ENCODE results near the gene EXT2.

DNA sequence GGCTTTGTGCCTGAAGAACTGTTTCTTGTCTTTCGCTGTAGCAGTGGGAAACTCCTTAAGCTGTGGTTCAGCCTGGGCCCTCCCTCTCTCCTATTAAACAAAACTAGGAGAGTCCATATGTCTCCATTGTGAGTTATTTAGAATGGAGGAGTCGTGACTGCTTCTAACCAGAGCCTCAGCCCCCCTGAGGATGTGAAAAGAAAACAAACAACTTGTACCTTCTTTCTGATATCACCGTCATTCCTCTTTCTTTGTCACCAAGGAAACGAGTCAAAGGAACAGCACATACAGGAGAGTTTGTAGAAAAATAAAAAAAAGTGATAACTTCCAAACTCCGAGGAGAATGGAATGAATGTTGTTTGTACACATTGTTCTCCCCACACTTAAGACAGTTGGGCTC, 11.6 kb upstream of the EXT2 start:
- TF ChIP-seq, protein P1, sequence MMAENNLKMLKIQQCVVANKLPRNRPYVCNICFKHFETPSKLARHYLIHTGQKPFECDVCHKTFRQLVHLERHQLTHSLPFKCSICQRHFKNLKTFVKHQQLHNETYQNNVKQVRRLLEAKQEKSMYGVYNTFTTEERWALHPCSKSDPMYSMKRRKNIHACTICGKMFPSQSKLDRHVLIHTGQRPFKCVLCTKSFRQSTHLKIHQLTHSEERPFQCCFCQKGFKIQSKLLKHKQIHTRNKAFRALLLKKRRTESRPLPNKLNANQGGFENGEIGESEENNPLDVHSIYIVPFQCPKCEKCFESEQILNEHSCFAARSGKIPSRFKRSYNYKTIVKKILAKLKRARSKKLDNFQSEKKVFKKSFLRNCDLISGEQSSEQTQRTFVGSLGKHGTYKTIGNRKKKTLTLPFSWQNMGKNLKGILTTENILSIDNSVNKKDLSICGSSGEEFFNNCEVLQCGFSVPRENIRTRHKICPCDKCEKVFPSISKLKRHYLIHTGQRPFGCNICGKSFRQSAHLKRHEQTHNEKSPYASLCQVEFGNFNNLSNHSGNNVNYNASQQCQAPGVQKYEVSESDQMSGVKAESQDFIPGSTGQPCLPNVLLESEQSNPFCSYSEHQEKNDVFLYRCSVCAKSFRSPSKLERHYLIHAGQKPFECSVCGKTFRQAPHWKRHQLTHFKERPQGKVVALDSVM (CRISPR knock-in tag; IDR thresholded peaks at IDR 0.05): no peak
- TF ChIP-seq SMAD1 (CRISPR knock-in tag; IDR thresholded peaks at IDR 0.05; ENCODE audit: borderline replicate concordance, low read depth): no peak
- TF ChIP-seq, protein P2, sequence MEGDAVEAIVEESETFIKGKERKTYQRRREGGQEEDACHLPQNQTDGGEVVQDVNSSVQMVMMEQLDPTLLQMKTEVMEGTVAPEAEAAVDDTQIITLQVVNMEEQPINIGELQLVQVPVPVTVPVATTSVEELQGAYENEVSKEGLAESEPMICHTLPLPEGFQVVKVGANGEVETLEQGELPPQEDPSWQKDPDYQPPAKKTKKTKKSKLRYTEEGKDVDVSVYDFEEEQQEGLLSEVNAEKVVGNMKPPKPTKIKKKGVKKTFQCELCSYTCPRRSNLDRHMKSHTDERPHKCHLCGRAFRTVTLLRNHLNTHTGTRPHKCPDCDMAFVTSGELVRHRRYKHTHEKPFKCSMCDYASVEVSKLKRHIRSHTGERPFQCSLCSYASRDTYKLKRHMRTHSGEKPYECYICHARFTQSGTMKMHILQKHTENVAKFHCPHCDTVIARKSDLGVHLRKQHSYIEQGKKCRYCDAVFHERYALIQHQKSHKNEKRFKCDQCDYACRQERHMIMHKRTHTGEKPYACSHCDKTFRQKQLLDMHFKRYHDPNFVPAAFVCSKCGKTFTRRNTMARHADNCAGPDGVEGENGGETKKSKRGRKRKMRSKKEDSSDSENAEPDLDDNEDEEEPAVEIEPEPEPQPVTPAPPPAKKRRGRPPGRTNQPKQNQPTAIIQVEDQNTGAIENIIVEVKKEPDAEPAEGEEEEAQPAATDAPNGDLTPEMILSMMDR (CRISPR knock-in tag; IDR thresholded peaks at IDR 0.05): no peak
- TF ChIP-seq TCF12 (IDR thresholded peaks at IDR 0.05): no peak
- TF ChIP-seq TCF12 (CRISPR knock-in tag; IDR thresholded peaks at IDR 0.05): no peak
- no peak for TF ChIP-seq HDAC6 (IDR thresholded peaks at IDR 0.05; ENCODE audit: low read depth, low read length)
- no peak for TF ChIP-seq NR1H2 (CRISPR knock-in tag; IDR thresholded peaks at IDR 0.05; ENCODE audit: borderline replicate concordance, low read depth)
- TF ChIP-seq, protein P3, sequence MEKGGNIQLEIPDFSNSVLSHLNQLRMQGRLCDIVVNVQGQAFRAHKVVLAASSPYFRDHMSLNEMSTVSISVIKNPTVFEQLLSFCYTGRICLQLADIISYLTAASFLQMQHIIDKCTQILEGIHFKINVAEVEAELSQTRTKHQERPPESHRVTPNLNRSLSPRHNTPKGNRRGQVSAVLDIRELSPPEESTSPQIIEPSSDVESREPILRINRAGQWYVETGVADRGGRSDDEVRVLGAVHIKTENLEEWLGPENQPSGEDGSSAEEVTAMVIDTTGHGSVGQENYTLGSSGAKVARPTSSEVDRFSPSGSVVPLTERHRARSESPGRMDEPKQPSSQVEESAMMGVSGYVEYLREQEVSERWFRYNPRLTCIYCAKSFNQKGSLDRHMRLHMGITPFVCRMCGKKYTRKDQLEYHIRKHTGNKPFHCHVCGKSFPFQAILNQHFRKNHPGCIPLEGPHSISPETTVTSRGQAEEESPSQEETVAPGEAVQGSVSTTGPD (CRISPR knock-in tag; IDR thresholded peaks at IDR 0.05): no peak
